NCI-H1694 (cell line): ENCODE results near the gene SLC36A2.
"Not testable (repeated sequence)": the region's sequence is repeated elsewhere in the genome, so short reads cannot be mapped to it uniquely, and the experiment has no call there.

Experiments used
- DNase-seq: peaks from one replicate; lab custom pipeline; 2025; lab: John Stamatoyannopoulos, UW

The SLC36A2 gene

GRCh38 chr5:151347369-151347768 is at the start of gene SLC36A2:
SLC36A2 (minus strand) TSS chr5:151347559; CDS start chr5:151347460, 99 bp downstream.
- DNase-seq = no peak

- no peak for DNase-seq
Observed at GRCh38 chr5:151388960-151389359, 41.6 kb upstream of the SLC36A2 start.

- DNase-seq = no peak
Observed at GRCh38 chr5:151384106-151384505, 36.7 kb upstream of the SLC36A2 start.

GRCh38 chr5:151383011-151383410 is 35.7 kb upstream of the SLC36A2 start:
- no peak for DNase-seq

GRCh38 chr5:151382576-151382975 is 35.2 kb upstream of the SLC36A2 start:
- DNase-seq = no peak

- no peak for DNase-seq
Observed at GRCh38 chr5:151381899-151382298, 34.5 kb upstream of the SLC36A2 start.

- no peak for DNase-seq
Observed at GRCh38 chr5:151378616-151379015, 31.3 kb upstream of the SLC36A2 start.

GRCh38 chr5:151374539-151374938 is 27.2 kb upstream of the SLC36A2 start:
- DNase-seq = no peak

GRCh38 chr5:151367038-151367437 is 19.7 kb upstream of the SLC36A2 start:
- DNase-seq = not testable (repeated sequence)

- no peak for DNase-seq
Observed at GRCh38 chr5:151363673-151364072, 16.3 kb upstream of the SLC36A2 start.

GRCh38 chr5:151362970-151363369 is 15.6 kb upstream of the SLC36A2 start:
- DNase-seq = no peak

GRCh38 chr5:151359391-151359790 is 12.0 kb upstream of the SLC36A2 start:
- DNase-seq = no peak

GRCh38 chr5:151357792-151358191 is 10.4 kb upstream of the SLC36A2 start:
- no peak for DNase-seq

- DNase-seq = no peak
Observed at GRCh38 chr5:151357097-151357496, 9.7 kb upstream of the SLC36A2 start.

- DNase-seq = no peak
Observed at GRCh38 chr5:151351671-151352070, 4.3 kb upstream of the SLC36A2 start.

- no peak for DNase-seq
Observed at GRCh38 chr5:151348789-151349188, 1.4 kb upstream of the SLC36A2 start.

GRCh38 chr5:151345808-151346478 is 1.4 kb downstream of the SLC36A2 start:
- no peak for DNase-seq

GRCh38 chr5:151345187-151345807 is 2.1 kb downstream of the SLC36A2 start:
- no peak for DNase-seq

GRCh38 chr5:151344088-151344487 is 3.3 kb downstream of the SLC36A2 start:
- no peak for DNase-seq

- DNase-seq = no peak
Observed at GRCh38 chr5:151340004-151340403, 7.4 kb downstream of the SLC36A2 start.

- DNase-seq = no peak
Observed at GRCh38 chr5:151338734-151339133, 8.6 kb downstream of the SLC36A2 start.

GRCh38 chr5:151332857-151333256 is 14.5 kb downstream of the SLC36A2 start:
- DNase-seq = no peak

GRCh38 chr5:151328734-151329133 is 18.6 kb downstream of the SLC36A2 start:
- DNase-seq = no peak

- no peak for DNase-seq
Observed at GRCh38 chr5:151327585-151327984, 19.8 kb downstream of the SLC36A2 start.
